HTR-8/SVneo (cell line): ENCODE measurements around the gene MYO1C.

Source experiments
- DNase-seq: peaks from one replicate; pipeline ENCODE4 v3.0.0; 2011; ENCODE audit warnings: low spot score, mixed read lengths; ENCODE audit not compliant: insufficient read length
- FAIRE-seq: peaks from 2 replicates; lab custom pipeline; 2011; peaks lifted over from hg19 to GRCh38; lab: Jason Lieb, UNC

Gene MYO1C

GRCh38 chr17:1486802-1487695, 5.4 kb downstream of the MYO1C start:
- DNase-seq = no peak
- FAIRE-seq = no peak

DNA sequence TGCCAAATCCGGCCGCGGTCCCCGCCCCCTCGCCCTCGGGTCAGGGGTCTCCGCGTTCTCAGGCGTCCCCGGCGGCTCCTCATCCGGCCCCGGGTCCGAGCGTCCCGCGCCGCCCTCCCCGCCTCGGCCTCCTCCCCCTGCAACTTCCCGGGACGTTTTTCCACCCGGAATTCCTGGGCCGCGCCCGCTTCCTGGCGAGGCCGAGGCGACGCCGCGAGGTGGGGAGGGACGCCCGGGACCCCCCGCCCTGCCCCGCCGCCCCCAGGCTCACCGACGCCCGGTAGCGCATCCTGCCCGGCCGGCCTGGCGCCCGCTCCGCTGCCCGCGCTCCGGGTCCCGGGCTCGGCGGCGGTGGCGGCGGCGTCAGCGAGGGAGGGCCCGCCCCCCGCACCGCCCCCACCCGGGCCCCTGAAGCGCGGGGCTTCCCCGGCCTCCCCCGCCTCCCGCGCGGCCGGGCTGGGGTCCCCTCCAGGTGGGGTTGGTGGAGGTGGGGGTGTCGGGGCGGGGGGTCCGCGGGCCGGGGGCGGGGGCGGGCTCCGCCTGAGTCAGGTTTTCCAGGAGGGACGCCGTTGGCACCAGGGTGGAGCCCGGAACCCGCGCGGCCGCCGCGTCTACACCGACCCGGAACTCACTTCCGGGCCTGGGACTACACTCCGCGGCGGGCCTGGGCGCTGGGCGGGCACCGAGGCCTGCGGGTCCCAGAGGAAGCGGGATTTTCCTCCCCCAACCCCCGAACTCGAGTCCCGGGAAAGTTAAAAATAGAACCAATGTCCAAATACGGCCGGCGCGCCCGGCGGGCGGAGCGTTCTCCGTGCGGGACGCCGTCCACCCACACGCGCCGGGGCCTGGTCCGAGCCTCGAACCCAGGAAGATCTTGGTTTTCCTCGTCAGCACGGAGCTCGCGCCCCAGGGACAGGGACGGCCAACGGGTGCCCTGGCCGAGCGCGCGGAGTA, 6.8 kb downstream of the MYO1C start:
- no peak for FAIRE-seq

GRCh38 chr17:1484676-1485422, 7.6 kb downstream of the MYO1C start:
- DNase-seq = peak; percentile 56
- FAIRE-seq = peak; percentile 63

More for the DNA sequence above, 6.8 kb downstream of the MYO1C start:
- peak; percentile 56 for DNase-seq

DNA sequence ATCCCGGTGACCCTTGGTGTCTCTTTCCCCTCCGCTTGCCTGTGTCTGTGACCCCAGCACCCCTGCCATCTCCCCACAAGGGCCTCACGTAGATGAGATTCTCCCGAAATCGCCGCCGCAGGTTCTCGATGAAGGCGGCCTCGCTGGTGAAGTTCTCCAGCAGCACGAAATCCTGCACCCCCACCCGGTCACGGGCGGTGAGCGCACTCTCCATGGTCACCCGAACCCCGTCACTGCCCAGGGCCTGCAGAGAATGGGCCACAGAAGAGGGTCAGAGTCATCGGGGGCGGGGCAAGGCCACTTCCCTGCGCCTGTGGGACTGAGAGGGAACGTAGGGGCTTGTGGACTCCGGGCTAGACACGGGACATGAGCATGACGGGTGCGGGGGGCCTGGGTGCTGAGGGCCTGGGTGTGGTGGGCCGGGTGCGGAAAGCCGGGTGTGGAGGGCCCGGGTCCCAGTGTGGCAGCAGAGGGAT, 8.4 kb downstream of the MYO1C start:
- DNase-seq (no peak), FAIRE-seq (no peak)

DNA sequence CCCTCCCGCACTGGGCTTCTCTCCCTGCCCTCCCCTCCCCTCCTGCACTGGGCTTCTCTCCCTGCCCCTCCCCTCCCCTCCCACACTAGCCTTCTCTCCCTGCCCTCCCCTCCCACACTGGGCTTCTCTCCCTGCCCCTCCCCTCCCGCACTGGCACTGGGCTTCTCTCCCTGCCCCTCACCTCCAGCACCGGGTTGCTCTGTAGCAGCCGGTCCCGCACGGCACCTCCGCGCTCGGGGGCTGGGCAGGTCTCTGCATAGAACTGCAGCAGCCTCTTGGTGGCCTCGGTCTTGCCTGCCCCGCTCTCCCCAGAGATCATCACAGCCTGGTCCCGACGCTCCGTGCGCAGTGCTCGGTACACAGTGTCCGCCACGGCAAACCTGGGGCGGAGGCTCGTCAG, 9.8 kb downstream of the MYO1C start:
- DNase-seq (no peak), FAIRE-seq (no peak)

- no peak for DNase-seq
- no peak for FAIRE-seq
These were observed 10.8 kb downstream of the MYO1C start for GRCh38 chr17:1481736-1482135.

DNA sequence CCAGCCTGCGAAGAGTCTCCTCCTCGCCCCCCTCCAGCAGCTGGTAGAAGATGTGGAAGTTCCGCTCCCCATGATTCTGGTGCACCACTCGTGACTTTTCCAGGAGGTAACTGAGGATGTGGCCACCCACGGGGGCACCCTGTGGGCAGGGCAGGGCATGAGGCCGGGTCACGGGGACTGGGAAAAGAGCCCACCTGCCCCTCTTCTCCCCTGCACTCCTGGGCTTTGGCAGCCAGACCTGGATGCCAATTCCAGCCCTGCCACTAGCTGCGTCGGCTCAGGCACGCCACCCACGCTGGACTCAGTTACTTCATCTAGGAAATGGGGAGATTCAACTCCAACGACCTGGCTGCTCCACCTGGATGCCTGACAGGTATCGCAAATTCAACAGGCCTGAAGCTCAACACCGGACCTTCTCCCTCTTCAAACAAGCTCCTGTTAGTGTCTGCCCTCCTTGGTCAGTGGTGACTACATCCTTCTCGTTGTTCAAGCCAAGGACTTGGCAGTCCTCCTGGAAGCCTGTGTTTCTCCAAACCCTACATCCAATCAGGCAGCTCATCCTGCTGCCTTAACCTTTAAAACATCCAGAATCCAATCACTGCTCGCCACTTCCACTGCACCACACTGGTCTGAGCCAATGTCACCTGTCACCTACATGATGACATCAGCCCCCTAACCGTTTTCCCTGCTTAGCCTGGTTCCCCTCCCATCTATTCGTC, 11.6 kb downstream of the MYO1C start:
- DNase-seq (no peak), FAIRE-seq (no peak)

DNA sequence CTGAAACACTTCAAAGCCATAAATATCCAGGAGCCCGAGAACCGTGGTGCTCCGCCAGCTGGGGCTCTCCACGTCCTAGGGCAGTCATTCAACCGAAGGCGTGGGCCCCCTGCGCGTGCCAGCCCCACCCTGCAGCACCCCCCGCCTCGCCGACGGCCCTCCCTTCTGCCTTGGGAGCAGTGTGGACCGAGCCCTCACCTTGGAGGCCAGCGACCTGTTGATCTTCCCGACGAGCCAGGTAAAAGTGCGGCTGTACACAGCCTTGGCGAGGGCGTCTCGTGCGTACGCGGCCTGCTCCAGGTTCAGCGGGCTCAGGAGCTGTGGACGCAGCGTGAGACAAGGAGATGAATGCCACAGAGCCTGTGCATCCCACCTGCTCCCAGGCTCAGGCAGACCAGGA, 14.1 kb downstream of the MYO1C start:
- FAIRE-seq (no peak), DNase-seq (no peak)

DNA sequence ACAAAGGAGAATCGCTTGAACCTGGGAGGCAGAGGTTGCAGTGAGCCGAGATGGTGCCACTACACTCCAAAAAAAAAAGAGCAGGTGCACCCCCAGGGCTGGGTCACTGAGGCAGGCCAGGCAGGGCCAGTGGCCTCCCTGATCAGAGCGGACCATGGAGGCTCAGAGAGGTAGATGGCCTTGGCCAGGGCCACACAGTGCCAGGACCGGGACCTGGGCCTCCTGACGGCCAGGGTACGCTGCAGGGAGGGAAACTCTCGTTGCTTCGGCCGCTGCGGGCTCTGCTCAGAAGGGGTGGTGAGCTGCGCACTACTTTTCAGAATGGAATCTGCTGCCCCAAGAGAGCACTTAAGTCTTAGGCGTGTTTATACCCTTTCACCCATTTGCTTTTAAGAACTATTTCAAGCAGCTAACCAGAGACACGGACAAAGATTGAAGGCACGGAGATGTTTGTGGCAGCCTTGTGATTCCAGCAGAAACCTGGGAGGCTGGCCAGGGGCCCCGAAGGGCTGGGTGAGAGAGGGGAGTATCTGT, 17.1 kb downstream of the MYO1C start:
- FAIRE-seq = no peak

GRCh38 chr17:1474402-1475189, 17.9 kb downstream of the MYO1C start:
- DNase-seq = no peak
- no peak for FAIRE-seq

More for the DNA sequence above, 17.1 kb downstream of the MYO1C start:
- no peak for DNase-seq

DNA sequence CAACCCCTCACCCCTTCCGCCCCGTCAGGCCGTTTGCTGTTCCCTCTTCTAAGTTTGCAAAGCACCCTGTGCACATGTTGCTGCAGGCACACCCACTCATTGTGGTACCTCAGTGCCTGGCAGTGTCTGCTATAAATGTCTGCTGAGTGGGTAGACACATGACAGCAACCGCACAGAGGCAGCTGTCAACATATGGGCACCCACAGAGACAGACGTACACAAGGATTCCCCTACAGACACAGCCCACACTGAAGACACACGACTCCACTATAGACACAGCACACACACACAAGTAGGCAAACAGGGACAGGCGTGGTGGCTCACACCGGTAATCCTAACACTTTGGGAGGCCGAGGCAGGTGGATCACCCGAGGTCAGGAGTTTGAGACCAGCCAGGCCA, 18.6 kb downstream of the MYO1C start:
- DNase-seq = no peak
- FAIRE-seq = peak; percentile 65

DNA sequence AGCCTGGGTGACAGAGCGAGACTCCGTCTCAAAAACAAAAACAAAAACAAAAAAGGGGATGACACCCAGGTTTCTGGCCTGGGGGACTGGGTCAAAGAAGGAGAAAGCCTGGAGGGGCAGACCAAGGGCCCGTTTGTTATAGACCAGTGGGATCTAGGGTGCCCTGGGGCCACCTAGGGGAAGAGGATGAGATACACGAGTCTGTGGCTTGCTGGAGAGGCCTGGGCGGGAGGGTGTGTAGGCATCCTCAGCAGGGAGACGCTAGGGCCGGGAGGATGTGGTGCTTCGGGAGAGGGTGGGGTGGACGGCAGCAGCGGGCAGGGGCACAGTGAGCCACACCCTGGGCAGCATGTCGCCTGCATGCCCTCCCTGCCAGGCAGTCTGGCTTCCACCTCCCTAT, 19.3 kb downstream of the MYO1C start:
- no peak for DNase-seq
- FAIRE-seq = no peak

DNA sequence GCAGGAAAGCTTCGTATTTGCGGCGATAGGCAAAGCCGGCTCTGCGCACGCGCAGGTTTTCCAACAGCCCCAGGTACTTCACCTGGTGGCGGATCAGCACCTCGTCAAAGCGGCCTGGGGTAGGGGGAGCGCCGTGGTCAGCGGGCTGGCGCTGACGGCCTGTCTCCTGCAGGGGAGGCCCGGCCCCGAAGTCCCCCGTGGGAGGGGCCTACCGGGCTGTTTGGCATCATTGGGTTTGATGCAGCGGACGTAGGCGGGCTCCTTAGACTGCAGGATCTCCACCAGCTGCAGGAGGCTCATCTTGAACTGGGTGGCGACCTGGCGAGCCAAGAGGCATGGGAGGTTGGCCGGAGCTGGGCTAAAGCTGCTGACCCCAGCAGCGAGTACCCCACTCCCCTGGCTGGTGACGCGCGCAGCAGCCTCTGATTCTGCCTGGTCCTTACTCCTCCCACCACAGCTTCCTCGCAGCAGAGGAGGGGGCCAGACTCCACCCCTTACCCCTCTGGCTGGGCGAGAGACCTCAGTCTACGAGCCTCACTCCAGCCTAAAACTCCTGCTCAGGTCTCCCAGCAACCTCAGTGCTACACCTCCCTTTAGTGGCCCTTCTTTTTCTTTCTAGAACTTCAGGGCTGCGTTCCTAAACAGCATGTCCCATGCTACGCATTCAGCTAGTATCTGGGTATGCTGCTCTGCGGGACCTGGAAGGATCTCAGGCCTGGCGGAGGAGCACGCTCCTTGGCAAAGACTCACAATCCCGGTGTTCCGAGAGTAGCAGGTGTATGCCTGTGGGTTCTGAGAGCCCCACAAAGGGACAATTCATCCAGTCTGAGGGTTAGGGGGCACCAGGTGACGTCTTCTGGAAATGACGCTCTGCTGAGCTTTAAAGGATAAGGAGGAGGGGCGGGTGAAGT, 20.3 kb downstream of the MYO1C start:
- DNase-seq (no peak), FAIRE-seq (no peak)

GRCh38 chr17:1471490-1471889, 21.0 kb downstream of the MYO1C start:
- FAIRE-seq (no peak), DNase-seq (no peak)

DNA sequence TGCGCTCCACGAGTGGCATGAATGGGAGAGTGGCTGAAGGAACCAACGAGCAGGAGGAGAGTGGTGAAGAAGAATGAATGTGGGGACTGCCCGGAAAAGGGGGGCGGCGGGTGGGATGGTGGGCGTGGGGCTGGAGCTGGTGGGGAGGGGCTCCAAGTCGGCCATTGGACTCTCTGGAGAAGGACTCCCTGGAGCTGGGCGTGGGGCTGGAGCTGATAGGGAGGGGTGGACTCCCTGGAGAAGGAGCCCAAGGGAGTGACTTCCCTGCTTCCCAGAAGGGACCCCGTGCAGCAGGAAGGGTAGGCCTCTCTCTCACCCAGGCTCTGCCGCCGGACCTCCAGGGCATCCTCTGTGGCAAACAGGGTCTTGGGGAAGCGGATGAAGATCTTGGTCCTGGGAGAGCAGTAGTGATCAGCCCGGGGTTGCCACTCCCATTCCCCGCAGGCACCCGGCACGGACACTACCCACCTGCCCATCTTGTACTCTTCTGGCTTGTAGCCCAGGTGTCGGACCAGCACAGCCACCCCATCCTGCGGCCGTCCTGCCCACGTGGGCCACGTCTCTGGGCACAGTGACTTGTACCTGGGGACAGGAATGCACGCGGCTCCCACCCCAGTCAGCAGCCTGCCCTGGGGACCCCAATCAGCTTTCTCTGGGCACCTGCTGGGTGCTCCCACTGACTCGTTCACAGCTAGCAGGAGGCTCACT, 21.6 kb downstream of the MYO1C start:
- DNase-seq = no peak
- no peak for FAIRE-seq

DNA sequence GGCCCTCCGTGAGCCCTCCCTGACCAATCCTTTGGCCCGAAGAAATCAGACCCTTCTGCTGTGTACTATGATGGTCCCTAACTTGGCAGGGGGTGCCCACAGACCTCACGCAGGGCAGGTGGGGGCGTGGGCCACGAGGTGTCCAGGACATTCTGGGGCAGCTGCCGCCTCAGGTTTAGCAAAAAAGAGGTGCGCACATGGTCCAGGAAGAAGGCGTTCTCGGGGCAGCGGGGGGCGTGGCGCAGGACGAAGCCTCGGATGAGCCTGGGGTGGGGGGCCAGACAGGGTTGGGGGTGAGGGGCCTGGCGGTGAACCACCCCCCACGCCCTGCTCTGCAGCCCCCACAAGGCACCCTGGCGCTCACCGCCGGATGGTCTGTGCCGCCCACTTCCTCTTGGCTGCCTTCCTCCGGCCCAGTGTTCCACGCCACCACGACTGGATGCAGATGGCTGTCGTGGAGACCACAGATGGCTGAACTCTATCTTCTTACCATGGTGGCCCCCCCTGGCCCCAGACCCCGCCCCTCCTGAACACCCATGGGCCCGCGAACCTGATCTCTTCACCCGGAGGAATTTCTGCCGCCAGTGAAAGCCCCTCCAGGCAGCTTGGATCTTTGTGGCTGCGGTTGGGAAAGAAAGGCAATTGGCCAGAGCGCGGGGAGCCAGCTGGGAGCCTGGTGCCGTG, 22.3 kb downstream of the MYO1C start:
- no peak for DNase-seq
- no peak for FAIRE-seq
